KMS-11 (cell line): Measurements from ENCODE around the gene ANGPTL4.
"Not testable (repeated sequence)": the region's sequence is repeated elsewhere in the genome, so short reads cannot be mapped to it uniquely, and the experiment has no call there.

Source experiments
- H2AFZ ChIP-seq: fragments of 200-600 bp; sonication (generic); 2 replicates; pipeline ENCODE4 v1.6.1; 2016; ENCODE audit warnings: antibody characterized with exemption, mixed run types, low read depth
- H3K27ac ChIP-seq: fragments of 200-600 bp; sonication (generic); 2 replicates; pipeline ENCODE4 v1.6.1; 2016; ENCODE audit warnings: mild to moderate bottlenecking, mixed run types
- H3K27me3 ChIP-seq: fragments of 200-600 bp; sonication (generic); 2 replicates; pipeline ENCODE4 v1.6.1; 2017; ENCODE audit warnings: mild to moderate bottlenecking, low read depth, mixed run types, moderate library complexity; ENCODE audit not compliant: insufficient read depth
- H3K36me3 ChIP-seq: fragments of 200-600 bp; sonication (generic); 2 replicates; pipeline ENCODE4 v1.6.1; 2017; ENCODE audit warnings: mild to moderate bottlenecking, mixed run types; ENCODE audit not compliant: insufficient read depth
- H3K4me1 ChIP-seq: fragments of 200-600 bp; sonication (generic); 2 replicates; pipeline ENCODE4 v1.6.1; 2016; ENCODE audit warnings: mild to moderate bottlenecking, low read depth, mixed run types; ENCODE audit not compliant: poor library complexity, severe bottlenecking
- H3K4me2 ChIP-seq: fragments of 200-600 bp; sonication (generic); 2 replicates; pipeline ENCODE4 v1.7.0; 2016; ENCODE audit warnings: mild to moderate bottlenecking, mixed run types
- H3K4me3 ChIP-seq: fragments of 200-600 bp; sonication (generic); IDR thresholded peaks from 2 replicates; pipeline ENCODE4 v1.6.1; 2017; ENCODE audit warnings: low read depth, low read length, mixed read lengths; ENCODE audit not compliant: insufficient read depth
- H3K79me2 ChIP-seq: fragments of 200-600 bp; sonication (generic); 2 replicates; pipeline ENCODE4 v1.6.1; 2016; ENCODE audit warnings: low read depth, mixed run types; ENCODE audit not compliant: insufficient read depth
- H3K9ac ChIP-seq: fragments of 200-600 bp; sonication (generic); 2 replicates; pipeline ENCODE4 v1.6.1; 2016; ENCODE audit warnings: mild to moderate bottlenecking, mixed run types
- H4K20me1 ChIP-seq: fragments of 200-600 bp; sonication (generic); 2 replicates; pipeline ENCODE4 v1.6.1; 2016; ENCODE audit warnings: mild to moderate bottlenecking, mixed run types; ENCODE audit not compliant: insufficient read depth
- TF ChIP-seq, protein P1 (sequence below): fragments of 200-600 bp; sonication (generic); conservative IDR thresholded peaks from 2 replicates; pipeline ENCODE4 v1.6.1; 2017; ENCODE audit warnings: low read depth, mild to moderate bottlenecking, antibody characterized with exemption, low read length, moderate library complexity, mixed read lengths

ANGPTL4 gene

DNA sequence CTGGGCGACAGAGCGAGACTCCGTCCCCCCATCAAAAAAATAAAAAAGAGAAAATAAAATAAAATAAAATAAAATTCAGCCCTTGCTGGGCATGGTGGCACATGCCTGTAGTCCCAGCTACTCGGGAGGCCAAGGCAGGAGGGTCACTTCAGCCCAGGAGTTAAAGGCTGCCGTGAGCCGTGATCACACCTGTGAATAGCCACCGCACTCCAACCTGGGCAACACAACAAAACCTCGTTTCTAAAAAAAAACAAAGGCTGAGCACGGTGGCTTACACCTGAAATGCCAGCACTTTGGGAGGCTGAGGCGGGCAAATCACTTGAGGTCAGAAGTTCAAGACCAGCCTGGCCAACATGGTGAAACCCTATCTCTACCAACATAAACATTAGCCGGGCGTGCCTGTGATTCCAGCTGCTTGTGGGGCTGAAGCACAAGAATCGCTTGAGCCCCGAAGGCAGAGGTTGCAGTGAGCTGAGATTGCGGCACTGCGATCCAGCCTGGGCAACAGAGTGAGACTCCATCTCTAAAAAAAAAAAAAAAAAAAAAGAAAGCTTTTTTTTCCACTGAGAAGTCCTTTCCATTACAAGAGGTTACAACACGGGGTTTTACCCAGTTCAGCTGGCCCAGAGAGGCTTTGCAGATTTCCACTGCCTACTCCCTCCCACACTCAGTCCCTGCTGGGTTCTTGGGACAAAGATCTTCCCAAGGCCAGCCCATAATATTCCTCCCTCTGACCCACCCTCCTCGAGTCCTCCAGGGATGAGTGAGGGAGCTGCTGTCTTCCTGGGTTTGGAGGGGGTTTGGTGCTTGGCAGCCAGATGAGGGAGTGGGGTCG is 6.4 kb downstream of the ANGPTL4 start:
- no peaks in the 10 kb centered on the region for H4K20me1 ChIP-seq
- H3K4me2 ChIP-seq = no peak overlapping the region
- no peaks in the 10 kb centered on the region for H3K4me1 ChIP-seq
- H3K27ac ChIP-seq = no peak overlapping the region
- H3K79me2 ChIP-seq = no peaks in the 10 kb centered on the region
- no peaks in the 10 kb centered on the region for H3K36me3 ChIP-seq
- H3K9ac ChIP-seq = no peak overlapping the region
- H2AFZ ChIP-seq = no peak overlapping the region
- TF ChIP-seq, protein P1, sequence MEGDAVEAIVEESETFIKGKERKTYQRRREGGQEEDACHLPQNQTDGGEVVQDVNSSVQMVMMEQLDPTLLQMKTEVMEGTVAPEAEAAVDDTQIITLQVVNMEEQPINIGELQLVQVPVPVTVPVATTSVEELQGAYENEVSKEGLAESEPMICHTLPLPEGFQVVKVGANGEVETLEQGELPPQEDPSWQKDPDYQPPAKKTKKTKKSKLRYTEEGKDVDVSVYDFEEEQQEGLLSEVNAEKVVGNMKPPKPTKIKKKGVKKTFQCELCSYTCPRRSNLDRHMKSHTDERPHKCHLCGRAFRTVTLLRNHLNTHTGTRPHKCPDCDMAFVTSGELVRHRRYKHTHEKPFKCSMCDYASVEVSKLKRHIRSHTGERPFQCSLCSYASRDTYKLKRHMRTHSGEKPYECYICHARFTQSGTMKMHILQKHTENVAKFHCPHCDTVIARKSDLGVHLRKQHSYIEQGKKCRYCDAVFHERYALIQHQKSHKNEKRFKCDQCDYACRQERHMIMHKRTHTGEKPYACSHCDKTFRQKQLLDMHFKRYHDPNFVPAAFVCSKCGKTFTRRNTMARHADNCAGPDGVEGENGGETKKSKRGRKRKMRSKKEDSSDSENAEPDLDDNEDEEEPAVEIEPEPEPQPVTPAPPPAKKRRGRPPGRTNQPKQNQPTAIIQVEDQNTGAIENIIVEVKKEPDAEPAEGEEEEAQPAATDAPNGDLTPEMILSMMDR = no peak
- H3K27me3 ChIP-seq = no peaks in the 10 kb centered on the region
- no peak overlapping the region for H3K4me3 ChIP-seq

DNA sequence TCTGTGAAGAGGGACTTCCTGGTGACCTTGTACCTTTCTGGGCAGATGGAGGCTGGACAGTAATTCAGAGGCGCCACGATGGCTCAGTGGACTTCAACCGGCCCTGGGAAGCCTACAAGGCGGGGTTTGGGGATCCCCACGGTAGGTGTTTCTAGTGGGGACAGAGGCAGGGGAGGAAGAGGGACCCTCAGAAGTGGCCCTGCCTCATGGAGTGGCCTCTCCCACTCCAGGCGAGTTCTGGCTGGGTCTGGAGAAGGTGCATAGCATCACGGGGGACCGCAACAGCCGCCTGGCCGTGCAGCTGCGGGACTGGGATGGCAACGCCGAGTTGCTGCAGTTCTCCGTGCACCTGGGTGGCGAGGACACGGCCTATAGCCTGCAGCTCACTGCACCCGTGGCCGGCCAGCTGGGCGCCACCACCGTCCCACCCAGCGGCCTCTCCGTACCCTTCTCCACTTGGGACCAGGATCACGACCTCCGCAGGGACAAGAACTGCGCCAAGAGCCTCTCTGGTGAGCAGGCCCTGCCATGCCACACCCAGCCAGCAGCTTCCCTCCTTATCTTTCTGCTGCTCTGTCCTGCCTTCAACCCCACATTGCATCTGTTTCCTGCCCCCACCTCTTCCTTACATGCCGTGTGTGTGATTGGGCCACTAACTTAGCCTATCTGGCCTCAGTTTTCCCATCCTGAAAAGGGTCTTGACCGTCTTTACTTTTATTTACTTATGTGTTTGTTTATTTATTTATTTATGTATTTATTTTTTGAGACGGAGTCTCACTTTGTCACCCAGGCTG is 7.3 kb downstream of the ANGPTL4 start:
- Histone ChIP-seq H4K20me1 (no peaks in the 10 kb centered on the region), H3K36me3 (no peaks in the 10 kb centered on the region), H3K4me1 (no peaks in the 10 kb centered on the region), H3K27me3 (no peaks in the 10 kb centered on the region), H3K4me2 (no peak overlapping the region), H3K79me2 (no peaks in the 10 kb centered on the region), H3K4me3 (no peak overlapping the region), H3K27ac (no peak overlapping the region), H3K9ac (no peak overlapping the region), H2AFZ (no peak overlapping the region)
- TF ChIP-seq, protein P1 = no peak

DNA sequence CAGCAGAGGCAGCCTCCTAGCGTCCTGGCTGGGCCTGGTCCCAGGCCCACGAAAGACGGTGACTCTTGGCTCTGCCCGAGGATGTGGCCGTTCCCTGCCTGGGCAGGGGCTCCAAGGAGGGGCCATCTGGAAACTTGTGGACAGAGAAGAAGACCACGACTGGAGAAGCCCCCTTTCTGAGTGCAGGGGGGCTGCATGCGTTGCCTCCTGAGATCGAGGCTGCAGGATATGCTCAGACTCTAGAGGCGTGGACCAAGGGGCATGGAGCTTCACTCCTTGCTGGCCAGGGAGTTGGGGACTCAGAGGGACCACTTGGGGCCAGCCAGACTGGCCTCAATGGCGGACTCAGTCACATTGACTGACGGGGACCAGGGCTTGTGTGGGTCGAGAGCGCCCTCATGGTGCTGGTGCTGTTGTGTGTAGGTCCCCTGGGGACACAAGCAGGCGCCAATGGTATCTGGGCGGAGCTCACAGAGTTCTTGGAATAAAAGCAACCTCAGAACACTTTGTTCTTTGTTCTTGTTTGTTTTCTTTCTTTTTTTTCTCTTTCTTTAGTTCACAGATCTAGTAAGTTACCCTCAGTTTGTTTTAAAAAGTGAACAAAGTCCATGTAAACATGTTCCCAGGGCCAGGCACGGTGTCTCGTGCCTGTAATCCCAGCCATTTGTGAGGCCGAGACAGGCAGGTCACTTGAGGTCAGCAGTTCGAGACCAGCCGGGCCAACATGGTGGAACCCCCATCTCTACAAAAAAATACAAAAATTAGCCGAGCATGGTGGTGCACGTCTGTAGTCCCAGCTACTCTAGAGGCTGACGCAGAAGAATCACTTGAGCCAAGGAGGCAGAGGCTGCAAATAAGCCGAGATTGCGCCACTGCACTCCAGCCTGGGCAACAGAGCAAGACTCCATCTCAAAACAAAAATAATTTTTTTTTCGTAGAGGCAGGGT is 10.2 kb downstream of the ANGPTL4 start:
- Histone ChIP-seq H3K27me3 (no peaks in the 10 kb centered on the region), H2AFZ (no peak overlapping the region), H3K27ac (no peak overlapping the region), H3K9ac (no peak overlapping the region), H3K4me3 (no peak overlapping the region), H4K20me1 (no peaks in the 10 kb centered on the region), H3K4me1 (no peaks in the 10 kb centered on the region), H3K4me2 (no peak overlapping the region), H3K79me2 (no peaks in the 10 kb centered on the region), H3K36me3 (no peaks in the 10 kb centered on the region)
- TF ChIP-seq, protein P1 = no peak

DNA sequence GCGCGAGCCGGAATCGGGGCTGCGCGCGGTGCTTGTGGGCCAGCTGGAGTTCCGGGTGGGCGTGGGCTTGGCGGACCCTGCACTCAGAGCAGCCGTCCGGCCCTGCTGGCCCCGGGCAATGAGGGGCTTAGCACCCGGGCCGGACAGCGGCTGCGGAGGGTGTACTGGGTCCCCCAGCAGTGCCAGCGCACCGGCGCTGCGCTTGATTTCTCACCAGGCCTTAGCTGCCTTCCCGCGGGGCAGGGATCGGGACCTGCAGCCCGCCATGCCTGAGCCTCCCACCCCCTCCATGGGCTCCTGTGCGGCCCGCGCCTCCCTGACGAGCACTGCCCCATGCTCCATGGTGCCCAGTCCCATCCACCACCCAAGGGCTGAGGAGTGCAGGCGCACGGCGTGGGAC is 11.8 kb downstream of the ANGPTL4 start:
- H4K20me1 ChIP-seq, H3K4me3 ChIP-seq, H3K79me2 ChIP-seq, H3K4me1 ChIP-seq, H2AFZ ChIP-seq, H3K4me2 ChIP-seq, H3K9ac ChIP-seq, H3K27ac ChIP-seq, H3K36me3 ChIP-seq, H3K27me3 ChIP-seq: not testable (repeated sequence)

DNA sequence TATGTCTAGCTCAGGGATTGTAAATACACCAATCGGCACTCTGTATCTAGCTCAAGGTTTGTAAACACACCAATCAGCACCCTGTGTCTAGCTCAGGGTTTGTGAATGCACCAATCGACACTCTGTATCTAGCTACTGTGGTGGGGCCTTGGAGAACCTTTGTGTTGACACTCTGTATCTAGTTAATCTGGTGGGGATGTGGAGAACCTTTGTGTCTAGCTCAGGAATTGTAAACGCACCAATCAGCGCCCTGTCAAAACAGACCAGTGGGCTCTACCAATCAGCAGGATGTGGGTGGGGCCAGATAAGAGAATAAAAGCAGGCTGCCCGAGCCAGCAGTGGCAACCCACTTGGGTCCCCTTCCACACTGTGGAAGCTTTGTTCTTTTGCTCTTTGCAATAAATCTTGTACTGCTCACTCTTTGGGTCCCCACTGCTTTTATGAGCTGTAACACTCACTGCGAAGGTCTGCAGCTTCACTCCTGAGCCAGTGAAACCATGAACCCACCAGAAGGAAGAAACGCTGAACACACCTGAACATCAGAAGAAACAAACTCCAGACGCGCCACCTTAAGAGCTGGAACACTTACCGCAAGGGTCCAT is 12.5 kb downstream of the ANGPTL4 start:
- not testable (repeated sequence) for H3K9ac ChIP-seq, H3K27ac ChIP-seq, H3K4me3 ChIP-seq, H3K36me3 ChIP-seq, H3K27me3 ChIP-seq, H3K4me2 ChIP-seq, H2AFZ ChIP-seq, H4K20me1 ChIP-seq, H3K4me1 ChIP-seq, H3K79me2 ChIP-seq
